ENCODE data around the gene GFM2.
"Not testable (repeated sequence)": the region's sequence is repeated elsewhere in the genome, so short reads cannot be mapped to it uniquely, and the experiment has no call there.

GFM2 gene

GRCh38 chr5:74766418-74766848, 484 bp downstream of the GFM2 start:
- DNase-seq (ENCODE audit: low read depth) = peak; percentile 81

GRCh38 chr5:74765929-74766328, 988 bp downstream of the GFM2 start:
- Histone ChIP-seq H3K4me1 (ENCODE audit: control insufficient read depth, insufficient read depth, low read length) (peaks cover 33% of the 10 kb centered on the region), H3K4me3 (ENCODE audit: low read length) (peak overlapping the region; percentile 98), H3K9me3 (ENCODE audit: control insufficient read depth, low read length) (no peaks in the 10 kb centered on the region), H3K9ac (ENCODE audit: low read length) (peak overlapping the region; percentile 95), H3K27me3 (replicated peaks; ENCODE audit: control insufficient read depth, insufficient read depth, low read length) (no peaks in the 10 kb centered on the region), H3K36me3 (ENCODE audit: control insufficient read depth, insufficient read depth, low read length, severe bottlenecking) (peaks cover 34% of the 10 kb centered on the region)
- DNase-seq (ENCODE audit: low read depth) = no peak

More at GRCh38 chr5:74766418-74766848, 484 bp downstream of the GFM2 start:
- Histone ChIP-seq H3K4me1 (ENCODE audit: control insufficient read depth, insufficient read depth, low read length) (peaks cover 33% of the 10 kb centered on the region), H3K4me3 (ENCODE audit: low read length) (peak overlapping the region; percentile 98), H3K36me3 (ENCODE audit: control insufficient read depth, insufficient read depth, low read length, severe bottlenecking) (peaks cover 38% of the 10 kb centered on the region), H3K9me3 (ENCODE audit: control insufficient read depth, low read length) (no peaks in the 10 kb centered on the region), H3K9ac (ENCODE audit: low read length) (peak overlapping the region; percentile 95), H3K27me3 (replicated peaks; ENCODE audit: control insufficient read depth, insufficient read depth, low read length) (no peaks in the 10 kb centered on the region)

- Histone ChIP-seq H3K4me3 (ENCODE audit: low read length) (peak overlapping the region; percentile 98), H3K4me1 (ENCODE audit: control insufficient read depth, insufficient read depth, low read length) (peaks cover 33% of the 10 kb centered on the region), H3K9ac (ENCODE audit: low read length) (peak overlapping the region; percentile 95), H3K36me3 (ENCODE audit: control insufficient read depth, insufficient read depth, low read length, severe bottlenecking) (peaks cover 32% of the 10 kb centered on the region), H3K9me3 (ENCODE audit: control insufficient read depth, low read length) (no peaks in the 10 kb centered on the region), H3K27me3 (replicated peaks; ENCODE audit: control insufficient read depth, insufficient read depth, low read length) (no peaks in the 10 kb centered on the region)
- DNase-seq (ENCODE audit: low read depth) = no peak
Observed at GRCh38 chr5:74765201-74765600, 1.7 kb downstream of the GFM2 start.

DNA sequence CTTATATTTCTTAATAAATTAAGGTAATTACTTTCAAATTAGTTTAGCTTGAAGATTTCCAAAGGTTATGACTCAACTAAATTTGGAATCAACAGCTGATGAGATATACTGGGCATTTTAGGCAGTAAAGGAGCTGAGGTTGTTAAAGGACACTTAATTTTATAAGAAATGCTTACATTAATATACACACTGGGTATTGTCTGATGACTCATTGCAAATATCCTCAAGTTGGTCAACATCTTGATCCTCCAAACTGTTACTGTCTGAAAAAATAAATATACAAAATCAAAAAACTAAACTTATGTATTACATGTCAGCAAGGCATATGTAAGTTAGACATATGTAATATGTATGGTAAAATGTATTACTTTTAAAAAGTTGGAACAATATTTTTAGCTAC, 3.4 kb downstream of the GFM2 start:
- peaks cover 34% of the 10 kb centered on the region for H3K36me3 ChIP-seq (ENCODE audit: control insufficient read depth, insufficient read depth, low read length, severe bottlenecking)
- H3K27me3 ChIP-seq (replicated peaks; ENCODE audit: control insufficient read depth, insufficient read depth, low read length) = no peaks in the 10 kb centered on the region
- no peak overlapping the region for H3K4me3 ChIP-seq (ENCODE audit: low read length)
- no peaks in the 10 kb centered on the region for H3K9me3 ChIP-seq (ENCODE audit: control insufficient read depth, low read length)
- no peak overlapping the region for H3K9ac ChIP-seq (ENCODE audit: low read length)
- peaks cover 33% of the 10 kb centered on the region for H3K4me1 ChIP-seq (ENCODE audit: control insufficient read depth, insufficient read depth, low read length)
- peak; percentile 29 for DNase-seq (ENCODE audit: low read depth)

GRCh38 chr5:74762599-74762998, 4.3 kb downstream of the GFM2 start:
- H3K4me1 ChIP-seq (ENCODE audit: control insufficient read depth, insufficient read depth, low read length) = peaks cover 27% of the 10 kb centered on the region
- peak; percentile 71 for DNase-seq (ENCODE audit: low read depth)
- H3K9ac ChIP-seq (ENCODE audit: low read length) = no peak overlapping the region
- H3K4me3 ChIP-seq (ENCODE audit: low read length) = no peak overlapping the region
- no peaks in the 10 kb centered on the region for H3K27me3 ChIP-seq (replicated peaks; ENCODE audit: control insufficient read depth, insufficient read depth, low read length)
- H3K36me3 ChIP-seq (ENCODE audit: control insufficient read depth, insufficient read depth, low read length, severe bottlenecking) = peaks cover 43% of the 10 kb centered on the region
- H3K9me3 ChIP-seq (ENCODE audit: control insufficient read depth, low read length) = no peaks in the 10 kb centered on the region

- DNase-seq (ENCODE audit: low read depth) = no peak
- Histone ChIP-seq H3K9ac (ENCODE audit: low read length) (no peak overlapping the region), H3K27me3 (replicated peaks; ENCODE audit: control insufficient read depth, insufficient read depth, low read length) (no peaks in the 10 kb centered on the region), H3K9me3 (ENCODE audit: control insufficient read depth, low read length) (peaks cover under 1% of the 10 kb centered on the region), H3K36me3 (ENCODE audit: control insufficient read depth, insufficient read depth, low read length, severe bottlenecking) (peaks cover 56% of the 10 kb centered on the region), H3K4me3 (ENCODE audit: low read length) (no peak overlapping the region), H3K4me1 (ENCODE audit: control insufficient read depth, insufficient read depth, low read length) (peaks cover 27% of the 10 kb centered on the region)
Observed at GRCh38 chr5:74761241-74761640, 5.7 kb downstream of the GFM2 start.

- H3K4me1 ChIP-seq (ENCODE audit: control insufficient read depth, insufficient read depth, low read length); H3K27me3 ChIP-seq (replicated peaks; ENCODE audit: control insufficient read depth, insufficient read depth, low read length); H3K4me3 ChIP-seq (ENCODE audit: low read length); DNase-seq (ENCODE audit: low read depth); H3K9ac ChIP-seq (ENCODE audit: low read length); H3K9me3 ChIP-seq (ENCODE audit: control insufficient read depth, low read length): not testable (repeated sequence)
- H3K36me3 ChIP-seq (ENCODE audit: control insufficient read depth, insufficient read depth, low read length, severe bottlenecking) = peaks cover 69% of the 10 kb centered on the region
Observed at GRCh38 chr5:74748742-74749141, 18.2 kb downstream of the GFM2 start.

GRCh38 chr5:74738406-74738805, 28.5 kb downstream of the GFM2 start:
- Histone ChIP-seq H3K36me3 (ENCODE audit: control insufficient read depth, insufficient read depth, low read length, severe bottlenecking) (peaks cover 78% of the 10 kb centered on the region), H3K4me1 (ENCODE audit: control insufficient read depth, insufficient read depth, low read length) (no peaks in the 10 kb centered on the region), H3K27me3 (replicated peaks; ENCODE audit: control insufficient read depth, insufficient read depth, low read length) (no peaks in the 10 kb centered on the region), H3K9ac (ENCODE audit: low read length) (no peak overlapping the region), H3K9me3 (ENCODE audit: control insufficient read depth, low read length) (no peaks in the 10 kb centered on the region), H3K4me3 (ENCODE audit: low read length) (no peak overlapping the region)
- DNase-seq (ENCODE audit: low read depth) = no peak

DNA sequence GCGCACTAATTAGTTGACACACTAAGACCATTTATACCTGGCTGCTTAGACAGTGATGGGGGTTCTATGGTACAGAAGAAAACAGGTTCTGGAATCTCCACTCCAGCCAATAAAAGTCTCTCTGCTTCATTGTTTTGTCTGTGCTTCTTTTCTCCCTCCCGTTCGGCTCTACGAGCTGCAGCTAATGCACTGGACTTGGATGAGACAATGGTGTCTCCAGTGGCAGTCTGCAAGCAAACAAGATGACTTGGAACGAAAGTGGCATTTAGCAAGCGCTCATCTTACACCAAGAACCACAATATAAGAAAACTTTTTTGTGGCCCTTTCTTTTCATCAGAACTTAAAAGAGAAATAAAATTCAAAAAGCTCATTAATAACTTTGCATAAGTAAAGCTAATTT, 30.2 kb downstream of the GFM2 start:
- no peaks in the 10 kb centered on the region for H3K9me3 ChIP-seq (ENCODE audit: control insufficient read depth, low read length)
- no peak overlapping the region for H3K4me3 ChIP-seq (ENCODE audit: low read length)
- H3K27me3 ChIP-seq (replicated peaks; ENCODE audit: control insufficient read depth, insufficient read depth, low read length) = no peaks in the 10 kb centered on the region
- H3K9ac ChIP-seq (ENCODE audit: low read length) = no peak overlapping the region
- H3K4me1 ChIP-seq (ENCODE audit: control insufficient read depth, insufficient read depth, low read length) = no peaks in the 10 kb centered on the region
- no peak for DNase-seq (ENCODE audit: low read depth)
- peaks cover 85% of the 10 kb centered on the region for H3K36me3 ChIP-seq (ENCODE audit: control insufficient read depth, insufficient read depth, low read length, severe bottlenecking)

GRCh38 chr5:74725331-74725730, 41.6 kb downstream of the GFM2 start:
- Histone ChIP-seq H3K9ac (ENCODE audit: low read length) (no peak overlapping the region), H3K4me3 (ENCODE audit: low read length) (no peak overlapping the region), H3K9me3 (ENCODE audit: control insufficient read depth, low read length) (no peaks in the 10 kb centered on the region), H3K27me3 (replicated peaks; ENCODE audit: control insufficient read depth, insufficient read depth, low read length) (no peaks in the 10 kb centered on the region), H3K36me3 (ENCODE audit: control insufficient read depth, insufficient read depth, low read length, severe bottlenecking) (peaks cover 98% of the 10 kb centered on the region), H3K4me1 (ENCODE audit: control insufficient read depth, insufficient read depth, low read length) (no peaks in the 10 kb centered on the region)
- DNase-seq (ENCODE audit: low read depth) = no peak

GRCh38 chr5:74722271-74722670, 44.6 kb downstream of the GFM2 start:
- H3K4me1 ChIP-seq (ENCODE audit: control insufficient read depth, insufficient read depth, low read length) = no peaks in the 10 kb centered on the region
- no peak overlapping the region for H3K4me3 ChIP-seq (ENCODE audit: low read length)
- H3K9me3 ChIP-seq (ENCODE audit: control insufficient read depth, low read length) = no peaks in the 10 kb centered on the region
- peak; percentile 1 for DNase-seq (ENCODE audit: low read depth)
- H3K36me3 ChIP-seq (ENCODE audit: control insufficient read depth, insufficient read depth, low read length, severe bottlenecking) = peaks cover 95% of the 10 kb centered on the region
- no peak overlapping the region for H3K9ac ChIP-seq (ENCODE audit: low read length)
- no peaks in the 10 kb centered on the region for H3K27me3 ChIP-seq (replicated peaks; ENCODE audit: control insufficient read depth, insufficient read depth, low read length)

DNA sequence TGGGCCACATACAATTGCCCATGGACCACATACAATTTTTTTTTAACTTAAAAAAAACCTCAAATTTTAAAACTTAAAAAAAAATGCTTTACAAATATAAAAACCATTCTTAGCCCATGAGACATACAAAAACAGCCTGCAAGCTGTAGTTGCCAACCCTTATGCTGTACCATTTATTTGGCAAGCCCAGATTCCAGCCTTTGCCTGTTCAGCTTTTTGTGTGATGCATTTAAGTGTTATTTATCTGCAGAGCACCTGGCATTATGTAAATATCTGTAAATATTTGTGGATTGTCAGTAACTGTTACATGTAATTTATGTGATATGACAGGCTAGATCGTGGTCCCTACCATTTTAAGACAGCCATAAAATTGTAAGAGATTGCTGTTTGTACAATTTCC, 49.3 kb downstream of the GFM2 start:
- Histone ChIP-seq H3K4me3 (ENCODE audit: low read length) (no peak overlapping the region), H3K9me3 (ENCODE audit: control insufficient read depth, low read length) (no peaks in the 10 kb centered on the region), H3K36me3 (ENCODE audit: control insufficient read depth, insufficient read depth, low read length, severe bottlenecking) (peaks cover 67% of the 10 kb centered on the region), H3K27me3 (replicated peaks; ENCODE audit: control insufficient read depth, insufficient read depth, low read length) (no peaks in the 10 kb centered on the region), H3K4me1 (ENCODE audit: control insufficient read depth, insufficient read depth, low read length) (no peaks in the 10 kb centered on the region), H3K9ac (ENCODE audit: low read length) (no peak overlapping the region)
- no peak for DNase-seq (ENCODE audit: low read depth)

All from adipocyte (in vitro differentiated cells).